Measurements from ENCODE around the gene LIME1. TPM values are rescaled to one million over a fixed set of nuclear protein-coding genes. Genes with fewer than 3 reads are reported as not detected.
A peak's percentile ranks its signal among the peaks of the same experiment; 100 is the strongest.

LIME1 gene
- total RNA-seq, 1 donor from 2014 or later, result 8.1 TPM

GRCh38 chr20:63734111-63734945 lies 2.1 kb upstream of the LIME1 start:
- H3K27me3 Mint-ChIP-seq (ENCODE audit: unreplicated experiment), result peaks cover 16% of the 10 kb centered on the region
- DNase-seq (ENCODE audit: low spot score), result no peak
- peak overlapping the region; percentile 14 for H3K27ac Mint-ChIP-seq (ENCODE audit: unreplicated experiment)
- H3K36me3 Mint-ChIP-seq (ENCODE audit: low read depth, unreplicated experiment), result peaks cover 19% of the 10 kb centered on the region
- peak overlapping the region; percentile 74 for H3K4me3 Mint-ChIP-seq (ENCODE audit: unreplicated experiment)
- no peaks in the 10 kb centered on the region for H3K4me1 Mint-ChIP-seq (ENCODE audit: unreplicated experiment)
- no peaks in the 10 kb centered on the region for H3K9me3 Mint-ChIP-seq (ENCODE audit: unreplicated experiment)
- no peak for TF ChIP-seq CTCF (IDR thresholded peaks at IDR 0.05; ENCODE audit: unreplicated experiment)

GRCh38 chr20:63734946-63735858 lies 1.3 kb upstream of the LIME1 start:
- Mint-ChIP-seq H3K4me3 (ENCODE audit: unreplicated experiment) (no peak overlapping the region), H3K27ac (ENCODE audit: unreplicated experiment) (no peak overlapping the region), H3K36me3 (ENCODE audit: low read depth, unreplicated experiment) (peaks cover 16% of the 10 kb centered on the region), H3K9me3 (ENCODE audit: unreplicated experiment) (no peaks in the 10 kb centered on the region), H3K4me1 (ENCODE audit: unreplicated experiment) (no peaks in the 10 kb centered on the region), H3K27me3 (ENCODE audit: unreplicated experiment) (peaks cover 16% of the 10 kb centered on the region)
- no peak for TF ChIP-seq CTCF (IDR thresholded peaks at IDR 0.05; ENCODE audit: unreplicated experiment)
- DNase-seq (ENCODE audit: low spot score), result no peak

GRCh38 chr20:63736893-63737694 lies 630 bp downstream of the LIME1 start:
- peak; percentile 11 for DNase-seq (ENCODE audit: low spot score)
- Mint-ChIP-seq H3K36me3 (ENCODE audit: low read depth, unreplicated experiment) (peaks cover 16% of the 10 kb centered on the region), H3K4me1 (ENCODE audit: unreplicated experiment) (no peaks in the 10 kb centered on the region), H3K27ac (ENCODE audit: unreplicated experiment) (no peak overlapping the region), H3K27me3 (ENCODE audit: unreplicated experiment) (peaks cover 18% of the 10 kb centered on the region), H3K9me3 (ENCODE audit: unreplicated experiment) (no peaks in the 10 kb centered on the region), H3K4me3 (ENCODE audit: unreplicated experiment) (no peak overlapping the region)
- no peak for TF ChIP-seq CTCF (IDR thresholded peaks at IDR 0.05; ENCODE audit: unreplicated experiment)

- Mint-ChIP-seq H3K4me3 (ENCODE audit: unreplicated experiment) (no peak overlapping the region), H3K27me3 (ENCODE audit: unreplicated experiment) (peaks cover 18% of the 10 kb centered on the region), H3K4me1 (ENCODE audit: unreplicated experiment) (no peaks in the 10 kb centered on the region), H3K9me3 (ENCODE audit: unreplicated experiment) (no peaks in the 10 kb centered on the region), H3K36me3 (ENCODE audit: low read depth, unreplicated experiment) (peaks cover 16% of the 10 kb centered on the region), H3K27ac (ENCODE audit: unreplicated experiment) (no peak overlapping the region)
- no peak for TF ChIP-seq CTCF (IDR thresholded peaks at IDR 0.05; ENCODE audit: unreplicated experiment)
- no peak for DNase-seq (ENCODE audit: low spot score)
These were observed 1.2 kb downstream of the LIME1 start for GRCh38 chr20:63737695-63737944.

All from endothelial cell (in vitro differentiated cells).